ENCODE measurements around the gene HIC1. TPM values are rescaled to one million over a fixed set of nuclear protein-coding genes. Genes with fewer than 3 reads are reported as not detected.

HIC1 gene
- total RNA-seq, 2 experiments from 2014 or later = 0.19 to 0.32 TPM

DNA sequence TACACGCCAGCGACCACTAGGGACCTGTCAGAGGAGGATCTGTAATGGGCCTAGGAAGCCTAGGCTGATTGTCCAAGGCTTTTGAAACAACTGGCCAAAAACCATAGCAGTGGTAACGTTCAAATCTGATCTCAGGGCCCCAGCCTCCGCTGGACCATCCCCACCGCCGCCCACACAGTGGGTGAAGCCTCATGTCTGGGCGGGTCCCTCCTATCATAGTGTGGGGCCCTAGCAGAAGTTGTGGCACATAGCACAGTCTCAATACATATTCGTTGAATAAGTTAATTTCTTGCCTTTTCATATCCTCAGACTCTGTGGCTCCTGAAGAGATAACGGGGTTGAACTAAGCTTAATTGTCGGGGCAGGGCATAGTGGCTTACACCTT is 24.1 kb upstream of the HIC1 start:
- BruUV-seq (replicated peaks) = TSS peak; percentile 67
- ChIA-PET CTCF (ENCODE audit: unreplicated experiment) (interaction anchor here (0.5 to 0.6 kb wide), 2 partner anchors 76 to 225 kb away, joined by 3 to 11 read pairs; no protein-coding TSS in a partner anchor), POLR2A (no interaction called here)
- H3K36me3 ChIP-seq (ENCODE audit: insufficient read depth, low read length) = peaks cover 8% of the 10 kb centered on the region; the same call in 1 of the 2 replicates
- H3K9me2 ChIP-seq (ENCODE audit: insufficient read depth, low read length) = no peaks in the 10 kb centered on the region
- H3K79me2 ChIP-seq (ENCODE audit: insufficient read depth, low read depth, low read length) = peaks cover 10% of the 10 kb centered on the region; the same call in 1 of the 2 replicates
- H3K4me1 ChIP-seq (ENCODE audit: insufficient read depth, low read length, poor library complexity, severe bottlenecking) = peaks cover 26% of the 10 kb centered on the region
- H3K27ac ChIP-seq (ENCODE audit: low read depth, low read length, poor library complexity, severe bottlenecking) = peak overlapping the region; percentile 26
- peak overlapping the region; percentile 88 for H3K4me3 ChIP-seq (ENCODE audit: low read depth, low read length, poor library complexity, severe bottlenecking)
- H4K20me1 ChIP-seq (ENCODE audit: insufficient read depth, low read length) = no peaks in the 10 kb centered on the region
- no peak overlapping the region; the same call in 1 of the 2 replicates for H2AFZ ChIP-seq (ENCODE audit: low read length)
- TF ChIP-seq EZH2phosphoT487 (IDR thresholded peaks at IDR 0.05; ENCODE audit: borderline replicate concordance, low read depth, low read length) = no peak
- TF ChIP-seq, protein P1, sequence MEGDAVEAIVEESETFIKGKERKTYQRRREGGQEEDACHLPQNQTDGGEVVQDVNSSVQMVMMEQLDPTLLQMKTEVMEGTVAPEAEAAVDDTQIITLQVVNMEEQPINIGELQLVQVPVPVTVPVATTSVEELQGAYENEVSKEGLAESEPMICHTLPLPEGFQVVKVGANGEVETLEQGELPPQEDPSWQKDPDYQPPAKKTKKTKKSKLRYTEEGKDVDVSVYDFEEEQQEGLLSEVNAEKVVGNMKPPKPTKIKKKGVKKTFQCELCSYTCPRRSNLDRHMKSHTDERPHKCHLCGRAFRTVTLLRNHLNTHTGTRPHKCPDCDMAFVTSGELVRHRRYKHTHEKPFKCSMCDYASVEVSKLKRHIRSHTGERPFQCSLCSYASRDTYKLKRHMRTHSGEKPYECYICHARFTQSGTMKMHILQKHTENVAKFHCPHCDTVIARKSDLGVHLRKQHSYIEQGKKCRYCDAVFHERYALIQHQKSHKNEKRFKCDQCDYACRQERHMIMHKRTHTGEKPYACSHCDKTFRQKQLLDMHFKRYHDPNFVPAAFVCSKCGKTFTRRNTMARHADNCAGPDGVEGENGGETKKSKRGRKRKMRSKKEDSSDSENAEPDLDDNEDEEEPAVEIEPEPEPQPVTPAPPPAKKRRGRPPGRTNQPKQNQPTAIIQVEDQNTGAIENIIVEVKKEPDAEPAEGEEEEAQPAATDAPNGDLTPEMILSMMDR (conservative IDR thresholded peaks at IDR 0.05; ENCODE audit: low read length) = peak; percentile 75
- peak overlapping the region; percentile 94 for H3K4me2 ChIP-seq (ENCODE audit: low read length)
- DNase-seq (ENCODE audit: low spot score) = no peak
- intact Hi-C loops (cut with micrococcal nuclease; ENCODE audit: unreplicated experiment) = loop anchor here (1.0 to 2.0 kb wide), 4 partner anchors 122 to 310 kb away; no protein-coding TSS in a partner anchor
- no peaks in the 10 kb centered on the region for H3K9me3 ChIP-seq (ENCODE audit: low read length)

DNA sequence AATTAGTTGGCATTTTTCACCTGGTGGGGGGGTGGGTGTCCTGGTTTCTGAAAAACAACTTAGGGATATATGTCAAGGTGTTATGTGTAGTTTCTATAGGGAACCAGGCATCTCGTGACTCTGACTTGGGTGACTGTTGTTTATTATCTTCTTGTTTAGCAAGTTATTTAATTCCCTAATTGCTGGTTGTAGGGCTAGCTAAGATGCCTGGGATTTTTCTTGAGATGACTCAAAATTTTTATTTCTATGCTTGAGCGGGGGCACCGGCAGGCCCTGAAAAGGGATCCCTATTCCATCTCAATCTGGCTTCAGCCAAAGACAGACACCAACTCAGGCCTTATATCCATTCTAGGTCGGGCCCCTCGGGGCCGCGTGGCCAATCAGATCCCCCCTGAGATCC is 21.8 kb upstream of the HIC1 start:
- no peaks in the 10 kb centered on the region for H3K9me2 ChIP-seq (ENCODE audit: insufficient read depth, low read length)
- peaks cover 10% of the 10 kb centered on the region; the same call in 1 of the 2 replicates for H3K79me2 ChIP-seq (ENCODE audit: insufficient read depth, low read depth, low read length)
- no peak overlapping the region for H3K4me2 ChIP-seq (ENCODE audit: low read length)
- no peaks in the 10 kb centered on the region for H3K9me3 ChIP-seq (ENCODE audit: low read length)
- no peak for TF ChIP-seq EZH2phosphoT487 (IDR thresholded peaks at IDR 0.05; ENCODE audit: borderline replicate concordance, low read depth, low read length)
- TF ChIP-seq, protein P1 (conservative IDR thresholded peaks at IDR 0.05; ENCODE audit: low read length) = no peak
- BruUV-seq (replicated peaks) = no TSS peak
- no peaks in the 10 kb centered on the region for H4K20me1 ChIP-seq (ENCODE audit: insufficient read depth, low read length)
- POLR2A ChIA-PET = no interaction called here
- H3K4me1 ChIP-seq (ENCODE audit: insufficient read depth, low read length, poor library complexity, severe bottlenecking) = peaks cover 26% of the 10 kb centered on the region
- no peak for DNase-seq (ENCODE audit: low spot score)
- peaks cover 30% of the 10 kb centered on the region for H3K36me3 ChIP-seq (ENCODE audit: insufficient read depth, low read length)
- H3K4me3 ChIP-seq (ENCODE audit: low read depth, low read length, poor library complexity, severe bottlenecking) = no peak overlapping the region
- H3K27ac ChIP-seq (ENCODE audit: low read depth, low read length, poor library complexity, severe bottlenecking) = no peak overlapping the region
- CTCF ChIA-PET (ENCODE audit: unreplicated experiment) = no interaction called here
- H2AFZ ChIP-seq (ENCODE audit: low read length) = no peak overlapping the region
- intact Hi-C loops (cut with micrococcal nuclease; ENCODE audit: unreplicated experiment) = no loop called here

DNA sequence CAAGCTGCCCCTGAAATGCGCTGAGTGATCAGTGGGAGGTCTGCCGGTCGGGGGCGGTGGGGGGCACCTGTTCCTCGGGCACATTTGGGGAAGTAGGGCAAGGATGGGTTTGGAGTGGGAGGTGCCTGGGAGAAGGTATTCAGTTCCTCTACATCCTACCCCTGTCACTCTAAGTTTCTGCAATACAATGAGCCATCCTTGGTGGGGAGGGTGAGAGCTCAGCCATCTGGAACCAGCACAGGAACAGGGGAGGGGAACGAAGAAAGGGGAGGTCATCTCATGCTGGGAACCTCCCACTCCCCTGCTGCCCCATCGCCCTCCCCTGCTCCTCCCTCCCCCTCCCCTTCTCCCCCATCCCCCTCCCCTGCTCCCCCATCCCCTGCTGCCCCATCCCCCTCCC is 20.7 kb upstream of the HIC1 start:
- intact Hi-C loops (cut with micrococcal nuclease; ENCODE audit: unreplicated experiment) = no loop called here
- DNase-seq (ENCODE audit: low spot score) = peak; percentile 35
- no peak overlapping the region for H3K27ac ChIP-seq (ENCODE audit: low read depth, low read length, poor library complexity, severe bottlenecking)
- H3K9me2 ChIP-seq (ENCODE audit: insufficient read depth, low read length) = no peaks in the 10 kb centered on the region
- H3K4me3 ChIP-seq (ENCODE audit: low read depth, low read length, poor library complexity, severe bottlenecking) = no peak overlapping the region
- H2AFZ ChIP-seq (ENCODE audit: low read length) = no peak overlapping the region
- 0 out of 2 replicates have a peak overlapping the region, but pooled peaks have one; percentile 5 for H3K4me2 ChIP-seq (ENCODE audit: low read length)
- no peaks in the 10 kb centered on the region for H3K9me3 ChIP-seq (ENCODE audit: low read length)
- ChIA-PET POLR2A (interaction anchor here (0.7 kb wide), 1 partner anchor 129 kb away, joined by 3 read pairs; no protein-coding TSS in a partner anchor), CTCF (ENCODE audit: unreplicated experiment) (no interaction called here)
- TF ChIP-seq EZH2phosphoT487 (IDR thresholded peaks at IDR 0.05; ENCODE audit: borderline replicate concordance, low read depth, low read length) = no peak
- TF ChIP-seq, protein P1 (conservative IDR thresholded peaks at IDR 0.05; ENCODE audit: low read length) = no peak
- peaks cover 32% of the 10 kb centered on the region for H3K36me3 ChIP-seq (ENCODE audit: insufficient read depth, low read length)
- BruUV-seq (replicated peaks) = no TSS peak
- peaks cover 10% of the 10 kb centered on the region; the same call in 1 of the 2 replicates for H3K79me2 ChIP-seq (ENCODE audit: insufficient read depth, low read depth, low read length)
- peaks cover 26% of the 10 kb centered on the region for H3K4me1 ChIP-seq (ENCODE audit: insufficient read depth, low read length, poor library complexity, severe bottlenecking)
- H4K20me1 ChIP-seq (ENCODE audit: insufficient read depth, low read length) = no peaks in the 10 kb centered on the region

All from OCI-LY7 (cell line).